DLD1 (cell line): ENCODE data around the gene EFNB3.

Experiments
- in situ Hi-C: cut with HindIII; loops from 2 replicates; pipeline ENCODE4 v1.10.0; 2017; ENCODE audit warnings: low sequenced_read_pairs

The EFNB3 gene, protein sequence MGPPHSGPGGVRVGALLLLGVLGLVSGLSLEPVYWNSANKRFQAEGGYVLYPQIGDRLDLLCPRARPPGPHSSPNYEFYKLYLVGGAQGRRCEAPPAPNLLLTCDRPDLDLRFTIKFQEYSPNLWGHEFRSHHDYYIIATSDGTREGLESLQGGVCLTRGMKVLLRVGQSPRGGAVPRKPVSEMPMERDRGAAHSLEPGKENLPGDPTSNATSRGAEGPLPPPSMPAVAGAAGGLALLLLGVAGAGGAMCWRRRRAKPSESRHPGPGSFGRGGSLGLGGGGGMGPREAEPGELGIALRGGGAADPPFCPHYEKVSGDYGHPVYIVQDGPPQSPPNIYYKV

DNA sequence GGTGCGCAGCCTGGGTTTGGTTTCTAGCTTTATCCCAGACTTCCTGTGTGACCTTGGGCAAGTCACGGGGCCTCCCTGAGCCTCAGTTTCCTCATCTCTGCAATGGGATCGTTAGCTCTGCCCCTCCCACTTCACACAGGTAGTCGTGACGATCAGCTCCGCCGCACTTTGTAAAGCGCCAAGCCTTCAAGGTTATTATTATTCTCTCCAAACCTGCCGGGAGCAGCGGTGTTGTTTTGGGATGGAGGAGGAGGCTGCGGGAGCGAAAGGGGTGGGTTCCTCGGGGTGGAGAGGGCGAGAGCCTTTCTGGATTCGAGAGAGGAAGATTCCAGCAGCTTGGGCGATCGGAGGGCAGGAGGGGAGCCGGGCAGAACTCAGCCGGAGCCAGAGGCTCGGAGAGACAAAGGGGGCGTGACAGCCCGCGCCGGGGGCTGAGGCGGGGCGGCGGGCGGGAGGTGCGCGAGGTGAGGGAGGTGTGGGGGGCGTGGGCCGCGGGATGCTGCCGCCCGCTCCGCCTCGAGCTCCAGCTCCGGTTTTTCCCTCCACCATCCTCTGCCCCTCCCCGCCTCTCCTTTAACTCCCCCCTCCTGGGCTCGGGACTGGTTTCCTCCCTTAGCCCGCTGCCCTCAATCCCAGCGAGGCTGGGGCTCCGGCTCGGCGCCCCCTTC, at the start of gene EFNB3:
TSS of gene EFNB3 (plus strand) at position 602 of the 668 bp plus-strand sequence. CDS start 397 bp downstream, outside the sequence.
- in situ Hi-C loops: no loop called here

DNA sequence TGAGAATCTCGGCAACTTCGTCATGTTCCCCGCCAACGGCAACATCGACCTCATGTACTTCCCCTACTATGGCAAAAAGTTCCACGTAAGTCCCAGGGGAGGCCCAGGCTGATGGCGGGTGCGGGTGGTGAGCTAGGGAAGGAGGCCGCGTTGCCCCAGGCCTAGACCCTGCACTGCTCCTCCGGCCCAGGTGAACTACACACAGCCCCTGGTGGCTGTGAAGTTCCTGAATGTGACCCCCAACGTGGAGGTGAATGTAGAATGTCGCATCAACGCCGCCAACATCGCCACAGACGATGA, 49.5 kb upstream of the EFNB3 start:
- in situ Hi-C loops: no loop called here

DNA sequence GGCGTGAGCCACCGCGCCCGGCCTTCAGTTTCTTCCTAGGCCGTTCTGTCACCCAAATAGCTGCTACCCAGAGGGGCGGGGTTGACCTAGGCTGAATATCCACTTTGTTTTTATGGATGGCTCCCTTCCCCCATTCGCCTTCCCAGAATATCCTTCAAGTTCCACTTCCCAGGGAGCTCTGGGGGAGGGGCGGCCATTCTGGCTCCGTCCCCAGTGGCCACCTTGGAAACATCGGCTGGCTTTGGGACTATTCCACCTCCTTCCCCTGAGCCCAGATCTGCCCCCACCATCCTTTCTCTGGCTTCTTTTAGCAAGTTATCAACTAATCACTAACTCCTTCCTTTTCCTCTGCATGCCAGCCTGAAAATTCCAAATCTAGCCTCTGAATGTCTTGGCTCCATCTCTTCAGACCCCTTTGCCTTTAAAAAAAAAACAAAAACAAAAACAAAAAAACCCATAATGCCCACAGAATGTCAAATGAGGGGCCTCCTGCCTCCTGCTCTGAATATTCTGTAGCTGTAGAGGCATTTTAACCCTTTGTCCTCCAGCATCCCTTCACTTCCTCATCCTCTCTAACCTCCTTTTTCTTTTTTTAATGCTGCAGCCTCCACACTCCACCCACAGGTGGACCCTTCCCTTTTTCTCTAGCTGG, 47.9 kb upstream of the EFNB3 start:
- in situ Hi-C loops: no loop called here

DNA sequence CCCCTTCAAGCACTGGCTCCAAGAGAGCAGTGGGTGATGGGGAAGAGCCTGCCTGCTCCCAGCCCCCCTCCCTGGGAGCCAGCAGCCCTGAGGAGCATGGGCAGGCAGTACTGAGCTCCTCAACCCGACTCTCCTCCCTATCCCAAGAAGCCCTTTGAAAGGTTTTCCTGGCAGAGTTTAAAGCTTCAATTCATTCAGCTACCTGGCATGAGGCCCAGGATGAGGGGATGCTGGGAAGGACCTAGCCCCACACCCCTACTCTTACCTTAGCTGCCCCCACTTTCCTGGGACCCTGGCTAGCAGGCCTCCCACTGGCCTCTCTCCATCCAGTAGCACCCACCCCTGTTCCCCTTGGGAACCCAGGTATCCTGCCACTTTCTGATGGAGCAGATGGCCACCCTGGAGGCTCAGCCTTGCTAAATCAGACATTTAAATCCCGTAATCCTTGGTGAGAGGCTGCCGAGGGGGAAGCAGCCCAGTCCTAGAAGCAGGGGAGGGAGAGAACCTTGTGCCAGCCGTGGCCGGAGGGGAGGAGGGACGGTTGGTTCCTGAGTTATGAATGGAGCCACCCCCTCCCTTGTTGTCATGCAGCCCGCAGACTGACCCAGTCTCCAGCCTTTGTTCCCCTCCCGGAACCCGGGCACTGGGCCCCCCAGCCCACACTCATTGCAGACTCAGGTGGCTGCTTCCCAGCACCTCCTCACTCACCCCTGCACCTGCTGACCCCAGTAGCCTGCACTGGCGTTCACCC, 37.2 kb upstream of the EFNB3 start:
- in situ Hi-C loops: no loop called here

DNA sequence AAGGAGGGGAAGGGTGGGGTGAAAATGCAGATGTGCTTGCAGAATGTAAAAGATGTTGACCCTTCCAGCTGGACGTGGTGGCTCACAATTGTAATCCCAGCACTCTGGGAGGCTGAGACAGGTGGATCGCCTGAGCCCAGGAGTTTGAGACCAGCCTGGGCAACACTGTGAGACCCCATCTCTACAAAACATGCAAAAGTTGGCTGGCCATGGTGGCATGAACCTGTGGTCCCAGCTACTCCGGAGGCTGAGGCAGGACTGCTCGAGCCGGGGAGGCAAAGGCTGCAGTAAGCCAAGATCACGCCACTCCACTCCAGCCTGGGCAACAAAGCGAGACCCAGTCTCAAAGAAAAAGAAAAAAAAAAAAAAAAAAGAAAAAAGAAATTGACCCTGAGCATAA, 36.5 kb upstream of the EFNB3 start:
- in situ Hi-C loops: no loop called here

DNA sequence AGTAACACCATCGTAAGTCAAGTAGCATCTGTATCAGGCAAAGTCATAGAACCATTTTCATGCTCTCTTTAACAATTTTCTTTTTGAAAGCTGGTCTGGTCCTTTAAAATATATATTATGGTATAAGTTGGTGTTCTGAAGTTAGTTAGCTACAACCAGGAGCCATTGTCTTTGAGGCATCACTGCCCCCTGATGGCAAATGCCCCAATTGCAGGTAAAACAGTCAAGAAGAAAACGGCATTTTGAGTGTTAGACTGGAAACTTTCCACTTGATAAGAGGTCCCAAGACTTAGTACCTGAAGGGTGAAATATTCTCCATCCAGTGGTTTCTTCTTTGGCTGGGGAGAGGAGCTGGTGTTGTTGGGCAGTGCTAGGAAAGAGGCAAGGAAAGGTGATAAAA, 31.8 kb upstream of the EFNB3 start:
- in situ Hi-C loops: no loop called here

DNA sequence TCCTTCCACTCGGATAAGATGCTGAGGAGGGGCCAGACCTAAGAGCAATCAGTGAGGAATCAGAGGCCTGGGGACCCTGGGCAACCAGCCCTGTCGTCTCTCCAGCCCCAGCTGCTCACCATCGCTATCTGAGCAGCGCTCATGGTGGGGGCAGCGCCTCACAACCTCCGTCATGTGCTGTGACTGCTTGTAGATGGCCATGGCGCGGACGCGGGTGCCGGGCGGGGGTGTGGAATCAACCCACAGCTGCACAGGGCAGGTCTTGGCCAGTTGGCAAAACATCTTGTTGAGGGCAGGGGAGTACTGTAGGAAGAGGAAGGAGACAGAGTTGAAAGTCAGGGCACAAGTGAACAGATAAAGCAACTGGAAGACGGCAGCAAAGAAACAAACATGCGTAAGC, 30.1 kb upstream of the EFNB3 start:
- in situ Hi-C loops: no loop called here

DNA sequence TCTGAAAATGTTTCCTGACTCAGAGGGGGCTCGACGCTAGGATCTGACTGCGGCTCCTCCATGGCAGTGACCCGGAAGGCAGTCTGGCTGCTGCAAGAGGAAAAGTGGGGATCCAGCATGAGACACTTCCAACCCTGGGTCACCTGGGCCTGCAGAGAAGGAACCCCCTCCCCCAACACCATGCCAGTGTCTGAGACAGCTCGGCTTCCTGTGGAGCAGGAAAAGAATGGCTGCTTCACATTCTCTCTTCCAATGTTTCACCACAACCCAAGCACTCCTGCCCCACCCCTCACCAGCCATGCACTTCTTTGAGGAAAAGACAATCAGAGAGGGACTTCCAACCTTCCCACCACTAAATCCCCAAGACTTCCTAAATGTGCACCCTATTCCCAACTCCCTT, 28.5 kb upstream of the EFNB3 start:
- in situ Hi-C loops: no loop called here

DNA sequence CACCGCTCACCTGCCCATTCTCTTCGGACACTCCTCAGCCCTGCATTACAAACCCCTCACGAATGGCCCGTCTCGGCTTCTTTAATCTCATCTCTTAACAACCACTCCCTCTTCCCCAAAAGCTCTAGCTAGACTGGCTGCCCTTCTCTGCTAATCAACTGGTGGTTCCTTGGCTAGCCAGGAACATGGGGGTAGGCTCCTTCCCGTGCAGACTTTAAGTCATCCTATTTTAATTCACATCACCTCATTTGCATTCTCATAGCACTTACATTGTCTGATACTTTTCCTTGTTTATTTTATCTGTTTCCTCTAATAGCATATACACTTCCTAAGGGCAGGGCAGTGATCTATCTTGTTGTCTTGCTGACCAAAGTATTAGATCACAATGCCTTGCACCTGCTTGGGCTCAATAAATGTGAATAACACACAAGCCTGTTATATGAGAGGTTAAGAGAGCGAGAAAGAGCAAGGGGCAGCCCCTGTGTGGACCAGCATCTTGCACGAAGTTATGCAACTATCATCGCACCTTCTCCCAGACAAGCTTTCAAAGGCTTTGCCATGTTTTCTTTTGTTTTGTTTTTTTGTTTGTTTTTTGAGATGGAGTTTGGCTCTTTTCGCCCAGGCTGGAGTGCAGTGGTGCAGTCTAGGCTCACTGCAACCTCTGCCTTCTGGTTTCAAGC, 27.5 kb upstream of the EFNB3 start:
- in situ Hi-C loops: no loop called here

DNA sequence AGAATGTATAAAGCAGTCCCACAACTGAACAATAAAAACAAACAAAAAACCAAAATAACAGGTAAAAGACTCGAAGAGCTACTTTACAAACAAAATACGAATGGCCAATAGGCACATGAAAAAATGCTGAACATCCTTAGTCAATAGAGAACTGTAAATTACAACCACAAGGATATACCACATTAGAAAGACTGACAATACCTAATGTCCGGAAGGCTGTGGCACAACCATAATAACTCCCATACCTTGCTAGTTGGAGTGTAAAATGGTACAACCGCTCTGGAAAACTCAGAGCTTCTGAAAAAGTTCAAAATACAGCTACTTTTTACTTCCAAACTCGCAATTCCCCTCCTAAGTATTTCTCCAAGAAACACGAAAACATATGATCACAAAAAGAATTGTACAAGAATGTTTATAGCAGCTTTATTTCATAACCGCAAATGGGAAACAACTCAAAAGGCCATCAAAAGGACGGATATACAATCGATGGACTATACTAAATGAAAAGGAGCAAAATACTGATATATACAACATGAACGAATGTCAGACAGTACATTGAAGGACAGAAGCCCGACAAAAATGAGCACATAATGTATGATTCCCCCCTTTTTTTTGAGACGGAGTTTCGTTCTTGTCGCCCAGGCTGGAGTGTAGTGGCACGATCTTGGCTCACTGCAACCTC, 20.0 kb upstream of the EFNB3 start:
- in situ Hi-C loops: no loop called here

DNA sequence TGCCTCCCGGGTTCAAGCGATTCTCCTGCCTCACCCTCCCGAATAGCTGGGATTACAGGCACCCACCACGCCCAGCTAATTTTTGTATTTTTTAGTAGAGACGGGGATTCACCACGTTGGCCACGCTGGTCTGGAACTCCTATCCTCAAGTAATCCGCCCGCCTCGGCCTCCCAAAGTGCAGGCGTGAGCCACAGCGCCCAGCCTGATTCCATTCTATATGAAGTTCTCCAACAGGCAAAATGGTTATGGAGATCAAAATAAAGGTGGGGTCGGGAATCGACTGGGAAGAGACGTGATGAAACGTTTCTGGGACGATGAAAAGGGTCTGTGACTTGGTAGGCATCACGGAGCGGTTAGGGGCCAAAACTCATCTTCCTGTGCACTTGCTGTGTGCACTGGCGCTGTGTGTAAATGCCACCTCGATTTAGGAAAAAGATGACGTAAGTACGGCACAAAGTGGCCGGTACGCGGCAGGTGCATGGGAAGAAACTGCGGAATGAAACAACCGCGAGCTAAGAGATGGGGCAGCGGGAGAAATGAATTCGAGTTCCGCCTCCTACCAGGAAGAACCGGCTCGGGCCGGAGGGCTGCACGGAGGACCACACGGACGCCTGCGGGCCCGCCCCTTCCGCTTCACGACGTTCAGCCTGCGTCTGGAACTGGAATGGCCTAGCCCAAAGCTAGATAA, 19.3 kb upstream of the EFNB3 start:
- in situ Hi-C loops: no loop called here

DNA sequence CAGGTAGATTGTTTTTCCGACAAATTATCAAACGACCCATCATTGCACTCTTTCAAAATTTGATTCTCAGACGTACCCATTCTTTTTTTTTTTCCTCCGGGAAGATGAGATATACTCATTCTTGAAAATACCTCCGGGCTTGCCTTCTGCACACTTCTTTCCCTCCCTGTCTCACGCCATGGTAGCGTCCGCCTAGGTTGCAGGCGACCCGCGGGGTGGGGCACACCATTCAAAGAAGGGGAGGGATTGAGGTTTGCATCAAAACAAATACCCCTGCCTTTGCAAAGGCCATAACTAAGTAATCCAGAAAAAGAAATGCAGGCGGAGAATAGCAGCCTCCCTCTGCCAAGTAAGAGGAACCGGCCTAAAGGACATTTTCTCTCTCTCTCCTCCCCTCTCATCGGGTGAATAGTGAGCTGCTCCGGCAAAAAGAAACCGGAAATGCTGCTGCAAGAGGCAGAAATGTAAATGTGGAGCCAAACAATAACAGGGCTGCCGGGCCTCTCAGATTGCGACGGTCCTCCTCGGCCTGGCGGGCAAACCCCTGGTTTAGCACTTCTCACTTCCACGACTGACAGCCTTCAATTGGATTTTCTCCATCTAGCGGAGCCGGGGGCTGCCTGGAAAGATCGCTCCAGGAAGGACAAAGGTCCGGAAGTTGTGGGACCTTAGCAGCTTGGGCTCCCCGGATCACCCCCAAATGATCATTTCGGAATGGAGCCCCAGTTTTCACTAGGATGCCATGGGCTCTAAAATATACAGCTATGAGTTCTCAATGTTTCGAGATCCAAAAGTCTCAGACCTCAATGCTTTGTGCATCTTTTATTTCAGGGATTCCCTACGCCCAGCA, 18.6 kb upstream of the EFNB3 start:
- in situ Hi-C loops: no loop called here

DNA sequence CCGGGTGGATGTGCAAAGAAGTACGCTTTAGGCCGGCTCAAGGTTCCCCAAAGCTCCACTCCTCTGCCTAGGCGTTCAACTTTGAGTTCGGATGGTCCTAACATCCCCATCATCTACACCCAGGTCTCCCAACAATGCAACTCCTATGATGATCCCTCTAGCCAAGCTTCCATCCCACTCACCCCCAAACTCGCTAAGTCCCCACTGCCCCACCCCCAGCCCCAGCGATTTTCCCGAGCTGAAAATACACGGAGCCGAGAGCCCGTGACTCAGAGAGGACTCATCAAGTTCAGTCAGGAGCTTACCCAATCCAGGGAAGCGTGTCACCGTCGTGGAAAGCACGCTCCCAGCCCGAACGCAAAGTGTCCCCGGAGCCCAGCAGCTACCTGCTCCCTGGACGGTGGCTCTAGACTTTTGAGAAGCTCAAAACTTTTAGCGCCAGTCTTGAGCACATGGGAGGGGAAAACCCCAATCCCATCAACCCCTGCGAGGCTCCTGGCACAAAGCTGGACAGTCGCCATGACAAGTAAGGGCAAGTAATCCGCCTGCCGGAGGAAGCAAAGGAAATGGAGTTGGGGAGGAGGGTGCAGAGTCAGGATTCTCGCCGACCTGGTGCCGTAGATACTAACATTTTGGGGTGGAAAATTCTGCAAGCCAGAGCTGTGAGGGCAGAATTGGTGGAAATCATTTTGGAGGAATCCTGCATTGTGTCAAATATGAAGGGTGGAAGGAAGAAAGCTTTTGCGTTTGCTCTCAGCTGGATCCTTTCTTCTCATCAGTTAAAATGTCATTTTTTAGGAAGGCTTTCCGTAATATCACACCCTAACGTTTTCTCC, 17.7 kb upstream of the EFNB3 start, which contains the start of gene TP53:
TSS of gene TP53 (minus strand) at position 419 of the 836 bp plus-strand sequence. CDS start 10,896 bp downstream, outside the sequence.
- in situ Hi-C loops: no loop called here

DNA sequence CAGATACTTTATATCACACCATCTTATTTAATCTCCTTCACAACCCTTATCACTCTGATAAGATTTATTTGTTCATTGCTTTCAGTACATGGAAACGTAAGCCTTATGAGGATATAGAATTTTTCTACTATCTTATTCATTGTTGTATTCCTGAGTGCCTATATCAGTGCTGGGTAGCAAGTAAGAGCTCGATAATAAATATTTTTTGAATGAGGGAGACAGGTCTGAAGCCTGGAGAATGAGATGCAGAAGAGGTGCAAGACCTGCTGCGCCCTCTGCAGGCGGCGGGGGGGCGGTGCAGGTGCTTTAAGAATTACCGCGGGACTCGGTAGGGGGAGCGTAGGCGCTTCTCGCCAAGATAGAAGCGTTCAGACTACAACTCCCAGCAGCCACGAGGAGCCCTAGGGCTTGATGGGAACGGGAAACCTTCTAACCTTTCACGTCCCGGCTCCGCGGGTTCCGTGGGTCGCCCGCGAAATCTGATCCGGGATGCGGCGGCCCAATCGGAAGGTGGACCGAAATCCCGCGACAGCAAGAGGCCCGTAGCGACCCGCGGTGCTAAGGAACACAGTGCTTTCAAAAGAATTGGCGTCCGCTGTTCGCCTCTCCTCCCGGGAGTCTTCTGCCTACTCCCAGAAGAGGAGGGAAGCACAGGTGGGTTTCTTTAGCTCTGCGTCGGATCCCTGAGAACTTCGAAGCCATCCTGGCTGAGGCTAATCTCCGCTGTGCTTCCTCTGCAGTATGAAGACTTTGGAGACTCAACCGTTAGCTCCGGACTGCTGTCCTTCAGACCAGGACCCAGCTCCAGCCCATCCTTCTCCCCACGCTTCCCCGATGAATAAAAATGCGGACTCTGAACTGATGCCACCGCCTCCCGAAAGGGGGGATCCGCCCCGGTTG, 16.8 kb upstream of the EFNB3 start, which contains the start of gene WRAP53:
TSS of gene WRAP53 (plus strand) at position 570 of the 900 bp plus-strand sequence. CDS start at position 742, 172 bp downstream.
- in situ Hi-C loops: no loop called here

DNA sequence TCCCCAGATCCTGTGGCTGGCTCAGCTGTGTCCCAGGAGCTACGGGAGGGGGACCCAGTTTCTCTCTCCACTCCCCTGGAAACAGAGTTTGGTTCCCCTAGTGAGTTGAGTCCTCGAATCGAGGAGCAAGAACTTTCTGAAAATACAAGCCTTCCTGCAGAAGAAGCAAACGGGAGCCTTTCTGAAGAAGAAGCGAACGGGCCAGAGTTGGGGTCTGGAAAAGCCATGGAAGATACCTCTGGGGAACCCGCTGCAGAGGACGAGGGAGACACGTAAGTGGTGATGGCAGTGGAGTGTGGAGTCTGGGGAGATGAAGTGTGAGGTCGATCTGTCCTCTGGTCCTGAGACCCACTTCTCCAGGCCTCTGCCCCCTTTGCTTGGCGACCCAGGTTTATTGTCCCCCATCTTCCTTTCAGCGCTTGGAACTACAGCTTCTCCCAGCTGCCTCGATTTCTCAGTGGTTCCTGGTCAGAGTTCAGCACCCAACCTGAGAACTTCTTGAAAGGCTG, 16.1 kb upstream of the EFNB3 start:
- in situ Hi-C loops: no loop called here

DNA sequence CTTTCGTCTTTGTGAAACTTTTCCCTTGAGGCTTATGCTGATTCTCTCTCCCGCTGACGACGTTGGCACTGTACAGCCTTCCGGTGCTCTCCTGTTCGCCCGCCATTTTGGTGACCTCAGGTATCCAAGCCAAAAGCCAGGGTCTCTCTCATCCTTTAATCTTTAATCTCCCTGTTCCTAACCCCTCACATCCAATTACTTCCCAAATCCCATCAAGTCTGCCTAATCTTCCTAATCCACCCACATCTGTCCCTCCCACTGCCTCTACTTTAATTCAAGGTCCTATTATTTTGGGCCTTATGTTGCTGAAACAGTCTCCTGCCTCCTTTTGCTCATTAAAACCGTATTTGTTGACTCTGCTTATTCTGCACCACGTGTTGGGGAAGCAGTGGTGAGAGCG, 9.4 kb upstream of the EFNB3 start:
- in situ Hi-C loops: no loop called here
